ENCODE measurements around the gene GBP3. TPM values are rescaled to one million over a fixed set of nuclear protein-coding genes. Genes with fewer than 3 reads are reported as not detected.

The GBP3 gene
- total RNA-seq, 4 donors from 2014 or later: 8.6 to 26.5 (median 20.7) TPM

GRCh38 chr1:89044970-89045721 is 22.5 kb upstream of the GBP3 start:
- no peaks in the 10 kb centered on the region for H3K4me1 ChIP-seq
- no peak for ATAC-seq
- H3K27me3 ChIP-seq: no peaks in the 10 kb centered on the region
- H3K9me3 ChIP-seq: no peaks in the 10 kb centered on the region
- no peak overlapping the region for H3K27ac ChIP-seq
- TF ChIP-seq EP300 (IDR thresholded peaks at IDR 0.05): no peak
- TF ChIP-seq POLR2AphosphoS5 (IDR thresholded peaks at IDR 0.05): no peak
- no peak for TF ChIP-seq POLR2A (IDR thresholded peaks at IDR 0.05)
- no peak for TF ChIP-seq CTCF (IDR thresholded peaks at IDR 0.05)
- no peak overlapping the region for H3K4me3 ChIP-seq
- H3K36me3 ChIP-seq: peaks cover 0 to 18% of the 10 kb centered on the region in 2 donors
- 59 to 69% methylated on average over 1 to 2 of the region's 2 CpGs for WGBS, 2 donors (ENCODE audit: low coverage in 1 of 2)

- Histone ChIP-seq H3K27me3 (no peaks in the 10 kb centered on the region), H3K36me3 (peaks cover 0 to 9% of the 10 kb centered on the region in 2 donors), H3K4me3 (no peak overlapping the region), H3K4me1 (no peaks in the 10 kb centered on the region), H3K9me3 (no peaks in the 10 kb centered on the region), H3K27ac (no peak overlapping the region)
- WGBS, 2 donors (ENCODE audit: low coverage in 1 of 2): 55 to 70% methylated on average over 1 to 2 of the region's 5 CpGs
- TF ChIP-seq POLR2AphosphoS5 (IDR thresholded peaks at IDR 0.05) (no peak), EP300 (IDR thresholded peaks at IDR 0.05) (no peak), CTCF (IDR thresholded peaks at IDR 0.05) (no peak), POLR2A (IDR thresholded peaks at IDR 0.05) (no peak)
- ATAC-seq: no peak
Measured at GRCh38 chr1:89043940-89044339, 21.3 kb upstream of the GBP3 start.

GRCh38 chr1:89042491-89042890 is 19.8 kb upstream of the GBP3 start:
- 93% methylated on average over 2 of the region's 7 CpGs; no CpG with 5 or more reads in 1 of the 2 donors for WGBS, 2 donors (ENCODE audit: low coverage in 1 of 2)
- Histone ChIP-seq H3K27me3 (no peaks in the 10 kb centered on the region), H3K27ac (no peak overlapping the region), H3K4me1 (no peaks in the 10 kb centered on the region), H3K36me3 (peaks cover 0 to 4% of the 10 kb centered on the region in 2 donors), H3K4me3 (no peak overlapping the region), H3K9me3 (no peaks in the 10 kb centered on the region)
- no peak for ATAC-seq
- TF ChIP-seq CTCF (IDR thresholded peaks at IDR 0.05) (no peak), POLR2AphosphoS5 (IDR thresholded peaks at IDR 0.05) (no peak), EP300 (IDR thresholded peaks at IDR 0.05) (no peak), POLR2A (IDR thresholded peaks at IDR 0.05) (no peak)

GRCh38 chr1:89041721-89042120 is 19.1 kb upstream of the GBP3 start:
- no peak for TF ChIP-seq CTCF (IDR thresholded peaks at IDR 0.05)
- TF ChIP-seq EP300 (IDR thresholded peaks at IDR 0.05): no peak
- TF ChIP-seq POLR2A (IDR thresholded peaks at IDR 0.05): no peak
- no peak for TF ChIP-seq POLR2AphosphoS5 (IDR thresholded peaks at IDR 0.05)
- no peaks in the 10 kb centered on the region for H3K4me1 ChIP-seq
- no peaks in the 10 kb centered on the region for H3K9me3 ChIP-seq
- ATAC-seq: no peak
- no peak overlapping the region for H3K4me3 ChIP-seq
- H3K27me3 ChIP-seq: no peaks in the 10 kb centered on the region
- 93 to 100% methylated on average over 1 of the region's 1 CpG for WGBS, 2 donors (ENCODE audit: low coverage in 1 of 2)
- H3K36me3 ChIP-seq: peaks cover 0 to 4% of the 10 kb centered on the region in 2 donors
- no peak overlapping the region for H3K27ac ChIP-seq

- Histone ChIP-seq H3K27me3 (no peaks in the 10 kb centered on the region), H3K9me3 (no peaks in the 10 kb centered on the region), H3K4me1 (no peaks in the 10 kb centered on the region), H3K36me3 (peaks cover 0 to 4% of the 10 kb centered on the region in 2 donors), H3K27ac (no peak overlapping the region), H3K4me3 (no peak overlapping the region)
- no peak for TF ChIP-seq EP300 (IDR thresholded peaks at IDR 0.05)
- no peak for TF ChIP-seq CTCF (IDR thresholded peaks at IDR 0.05)
- TF ChIP-seq POLR2A (IDR thresholded peaks at IDR 0.05): no peak
- TF ChIP-seq POLR2AphosphoS5 (IDR thresholded peaks at IDR 0.05): no peak
- no peak for ATAC-seq
- 73 to 75% methylated on average over 3 of the region's 3 CpGs for WGBS, 2 donors (ENCODE audit: low coverage in 1 of 2)
Measured at GRCh38 chr1:89041119-89041641, 18.5 kb upstream of the GBP3 start.
